Nephron progenitor cell (in vitro differentiated cells): Measurements from ENCODE around the gene MEAF6.
A peak's percentile ranks its signal among the peaks of the same experiment; 100 is the strongest.
"Not testable (repeated sequence)": the region's sequence is repeated elsewhere in the genome, so short reads cannot be mapped to it uniquely, and the experiment has no call there.

Experiments
- DNase-seq: peaks from one replicate; pipeline ENCODE4 v3.0.0; 2021
- H3K27ac Mint-ChIP-seq: 2 replicates; pipeline ENCODE4 v1.8.0; 2021; ENCODE audit warnings: mild to moderate bottlenecking, moderate library complexity, mixed read lengths
- H3K27me3 Mint-ChIP-seq: 2 replicates; pipeline ENCODE4 v1.8.0; 2021; ENCODE audit warnings: mild to moderate bottlenecking, low read depth, mixed read lengths; ENCODE audit not compliant: poor library complexity
- H3K36me3 Mint-ChIP-seq: 2 replicates; pipeline ENCODE4 v1.8.0; 2021; ENCODE audit warnings: low read depth, mixed read lengths
- H3K4me1 Mint-ChIP-seq: 2 replicates; pipeline ENCODE4 v1.8.0; 2021; ENCODE audit warnings: mixed read lengths
- H3K4me3 Mint-ChIP-seq: 2 replicates; pipeline ENCODE4 v1.8.0; 2021; ENCODE audit warnings: mild to moderate bottlenecking, moderate library complexity, mixed read lengths
- H3K9me3 Mint-ChIP-seq: 2 replicates; pipeline ENCODE4 v1.8.0; 2021; ENCODE audit warnings: mild to moderate bottlenecking, moderate library complexity, mixed read lengths
- CTCF ChIP-seq: fragments of 200-600 bp; sonication (generic); IDR thresholded peaks from 2 replicates; pipeline ENCODE4 v1.5.0; 2021; ENCODE audit warnings: antibody characterized with exemption

Gene MEAF6

GRCh38 chr1:37514350-37515184 lies at the start of gene MEAF6:
MEAF6 (minus strand) TSS chr1:37514766; CDS start chr1:37514746, 20 bp downstream.
- DNase-seq: peak; percentile 90
- H3K27me3 Mint-ChIP-seq: peaks cover 14% of the 10 kb centered on the region
- H3K4me1 Mint-ChIP-seq: peaks cover 34% of the 10 kb centered on the region
- H3K36me3 Mint-ChIP-seq: peaks cover 18% of the 10 kb centered on the region
- TF ChIP-seq CTCF: peak; percentile 64
- peak within 1 kb of the TSS; percentile 99 for H3K4me3 Mint-ChIP-seq
- H3K9me3 Mint-ChIP-seq: peaks cover 3% of the 10 kb centered on the region
- H3K27ac Mint-ChIP-seq: peak within 1 kb of the TSS; percentile 96

GRCh38 chr1:37562984-37563383 lies 48.4 kb upstream of the MEAF6 start:
- Mint-ChIP-seq H3K36me3 (peaks cover 45% of the 10 kb centered on the region), H3K4me3 (no peak overlapping the region), H3K27me3 (peaks cover 6% of the 10 kb centered on the region), H3K9me3 (no peaks in the 10 kb centered on the region), H3K4me1 (peaks cover 15% of the 10 kb centered on the region), H3K27ac (peak overlapping the region; percentile 50)
- DNase-seq: no peak
- TF ChIP-seq CTCF: no peak

- Mint-ChIP-seq H3K36me3 (peaks cover 31% of the 10 kb centered on the region), H3K27me3 (peaks cover 3% of the 10 kb centered on the region), H3K4me1 (peaks cover 31% of the 10 kb centered on the region), H3K9me3 (no peaks in the 10 kb centered on the region), H3K27ac (no peak overlapping the region), H3K4me3 (no peak overlapping the region)
- peak; percentile 17 for DNase-seq
- TF ChIP-seq CTCF: peak; percentile 35
Measured at GRCh38 chr1:37561133-37562132, 46.9 kb upstream of the MEAF6 start.

- no peak for TF ChIP-seq CTCF
- H3K4me3 Mint-ChIP-seq: no peak overlapping the region
- H3K4me1 Mint-ChIP-seq: peaks cover 34% of the 10 kb centered on the region
- peaks cover 3% of the 10 kb centered on the region for H3K27me3 Mint-ChIP-seq
- DNase-seq: no peak
- H3K27ac Mint-ChIP-seq: no peak overlapping the region
- peaks cover 2% of the 10 kb centered on the region for H3K9me3 Mint-ChIP-seq
- peaks cover 25% of the 10 kb centered on the region for H3K36me3 Mint-ChIP-seq
Measured at GRCh38 chr1:37560401-37561132, 46.0 kb upstream of the MEAF6 start.

- not testable (repeated sequence) for H3K4me3 Mint-ChIP-seq, DNase-seq, H3K27ac Mint-ChIP-seq, H3K27me3 Mint-ChIP-seq, H3K9me3 Mint-ChIP-seq
- Mint-ChIP-seq H3K4me1 (peaks cover 34% of the 10 kb centered on the region), H3K36me3 (peaks cover 22% of the 10 kb centered on the region)
Measured at GRCh38 chr1:37559957-37560379, 45.4 kb upstream of the MEAF6 start.
